Stomach smooth muscle (tissue), 2 donors: ENCODE data around the gene RPS6KA2.

ENCODE experiments used
- H3K27ac ChIP-seq: one replicate; pipeline ENCODE4 v1.7.0; 2013; ENCODE audit warnings: mild to moderate bottlenecking, low read length, inconsistent platforms
- H3K27me3 ChIP-seq, 2 donors: one replicate each; pipeline ENCODE4 v1.7.0; 2013; ENCODE audit warnings: low read length in 2 of 2; ENCODE audit not compliant: insufficient read depth in 2 of 2, control insufficient read depth in 1 of 2
- H3K36me3 ChIP-seq, 2 donors: one replicate each; pipeline ENCODE4 v1.7.0; 2013; ENCODE audit warnings: low read length in 2 of 2; ENCODE audit not compliant: control insufficient read depth in 2 of 2, insufficient read depth in 2 of 2
- H3K4me1 ChIP-seq: one replicate; pipeline ENCODE4 v1.7.0; 2013; ENCODE audit warnings: low read length; ENCODE audit not compliant: control insufficient read depth, insufficient read depth
- H3K4me3 ChIP-seq, 2 donors: one replicate each; pipeline ENCODE4 v1.7.0; 2013; ENCODE audit warnings: low read length in 2 of 2
- H3K9ac ChIP-seq, 2 donors: one replicate each; pipeline ENCODE4 v1.7.0; 2013; ENCODE audit warnings: low read length in 2 of 2, mild to moderate bottlenecking in 1 of 2
- H3K9me3 ChIP-seq, 2 donors: one replicate each; pipeline ENCODE4 v1.7.0; 2013; ENCODE audit warnings: low read length in 2 of 2; ENCODE audit not compliant: control insufficient read depth in 2 of 2
- donor health status: healthy.
- donor health status: Pancreatic carcinoma.

The RPS6KA2 gene

DNA sequence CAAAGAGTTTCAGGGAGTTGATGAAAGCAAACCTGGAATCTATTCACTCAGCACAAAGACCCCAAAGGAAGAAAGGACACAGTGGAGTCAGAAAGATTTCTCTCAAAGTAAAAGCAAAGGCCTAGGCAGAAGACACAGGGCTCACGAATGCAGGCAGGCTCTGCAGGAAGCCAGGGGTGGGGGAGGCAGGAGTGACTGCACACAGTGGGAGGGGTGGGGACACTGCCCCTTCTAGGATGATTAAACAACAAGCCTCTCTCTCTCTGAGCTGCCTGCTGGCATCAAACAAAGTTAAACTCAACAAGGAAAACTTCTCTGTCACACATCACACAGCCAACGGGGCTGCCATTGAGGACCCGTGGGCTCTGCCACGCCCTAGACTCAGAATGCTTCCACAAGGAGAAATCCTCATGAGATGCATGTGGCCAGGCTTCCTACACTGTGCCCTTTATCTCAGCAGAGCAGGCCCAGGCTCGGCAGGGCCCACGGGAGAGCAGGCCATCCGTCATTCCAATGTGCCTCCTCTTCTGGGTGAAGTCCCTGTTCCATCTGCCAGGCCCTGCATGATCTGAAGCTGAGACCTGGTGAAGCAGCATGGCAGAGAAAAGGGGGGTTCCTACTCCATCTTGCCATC, 110.7 kb downstream of the RPS6KA2 start:
- H3K9me3 ChIP-seq, result no peaks in the 10 kb centered on the region
- no peak overlapping the region for H3K4me3 ChIP-seq
- H3K36me3 ChIP-seq, result no peaks in the 10 kb centered on the region
- H3K27me3 ChIP-seq, result no peaks in the 10 kb centered on the region
- H3K27ac ChIP-seq, result no peak overlapping the region
- no peak overlapping the region for H3K9ac ChIP-seq
- no peaks in the 10 kb centered on the region for H3K4me1 ChIP-seq

DNA sequence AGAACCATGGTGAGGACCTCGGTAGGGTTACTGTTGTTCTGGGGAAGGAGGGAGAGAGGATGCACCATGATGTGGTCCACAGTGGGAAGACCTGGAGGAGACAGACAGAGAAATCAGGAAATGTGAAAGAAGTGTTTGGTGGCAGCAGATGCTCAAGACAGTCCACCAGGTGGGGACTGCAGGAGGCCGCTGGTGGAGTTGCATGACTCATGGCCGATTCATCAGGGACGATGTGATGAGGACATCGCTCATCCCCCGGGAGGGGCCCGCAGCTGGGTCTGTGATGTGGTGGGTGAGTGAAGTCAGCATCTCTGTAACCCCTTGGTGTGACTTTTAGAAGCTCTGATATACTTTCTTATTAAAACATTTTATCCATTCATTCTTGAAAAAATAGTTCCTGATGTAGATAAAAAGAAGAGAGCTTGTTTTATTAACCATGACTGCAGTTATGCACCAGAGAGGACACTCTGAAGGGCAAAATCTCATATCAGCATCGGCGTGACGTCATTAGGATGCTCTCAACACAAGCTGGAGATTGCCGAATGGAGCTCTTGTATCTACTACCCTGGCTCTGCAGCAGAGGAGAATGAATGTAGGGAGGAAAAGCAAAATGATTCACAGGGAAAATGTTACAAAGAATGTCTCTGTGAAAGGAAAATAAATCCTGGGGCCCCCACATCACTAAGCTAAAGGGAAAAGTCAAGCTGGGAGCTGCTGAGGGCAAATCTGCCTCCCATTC, 111.8 kb downstream of the RPS6KA2 start:
- no peak overlapping the region for H3K4me3 ChIP-seq
- no peaks in the 10 kb centered on the region for H3K9me3 ChIP-seq
- H3K9ac ChIP-seq, result no peak overlapping the region
- no peaks in the 10 kb centered on the region for H3K27me3 ChIP-seq
- no peaks in the 10 kb centered on the region for H3K4me1 ChIP-seq
- H3K36me3 ChIP-seq, result no peaks in the 10 kb centered on the region
- no peak overlapping the region for H3K27ac ChIP-seq

DNA sequence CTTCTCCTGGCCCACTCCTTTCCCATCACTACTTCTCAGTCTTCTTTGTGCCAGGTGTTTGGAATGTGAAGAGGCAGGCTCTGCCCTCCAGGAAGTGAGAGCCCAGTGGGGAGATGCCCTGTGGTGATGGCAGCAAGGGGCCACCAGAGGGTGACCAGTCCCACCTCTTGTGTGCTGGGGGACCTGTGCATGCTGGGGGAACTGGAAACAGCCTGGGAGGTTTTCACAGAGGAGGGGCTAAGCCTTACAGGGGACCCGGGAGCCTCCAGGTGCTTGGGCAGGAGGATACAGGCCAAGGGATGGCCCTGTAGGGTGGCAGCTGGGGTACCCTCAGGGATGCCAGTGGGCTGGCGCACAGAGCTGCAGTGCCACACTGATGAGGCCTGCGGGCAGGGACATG, 112.9 kb downstream of the RPS6KA2 start:
- Histone ChIP-seq H3K4me3 (no peak overlapping the region), H3K4me1 (no peaks in the 10 kb centered on the region), H3K27ac (no peak overlapping the region), H3K27me3 (no peaks in the 10 kb centered on the region), H3K36me3 (no peaks in the 10 kb centered on the region), H3K9ac (no peak overlapping the region), H3K9me3 (no peaks in the 10 kb centered on the region)

DNA sequence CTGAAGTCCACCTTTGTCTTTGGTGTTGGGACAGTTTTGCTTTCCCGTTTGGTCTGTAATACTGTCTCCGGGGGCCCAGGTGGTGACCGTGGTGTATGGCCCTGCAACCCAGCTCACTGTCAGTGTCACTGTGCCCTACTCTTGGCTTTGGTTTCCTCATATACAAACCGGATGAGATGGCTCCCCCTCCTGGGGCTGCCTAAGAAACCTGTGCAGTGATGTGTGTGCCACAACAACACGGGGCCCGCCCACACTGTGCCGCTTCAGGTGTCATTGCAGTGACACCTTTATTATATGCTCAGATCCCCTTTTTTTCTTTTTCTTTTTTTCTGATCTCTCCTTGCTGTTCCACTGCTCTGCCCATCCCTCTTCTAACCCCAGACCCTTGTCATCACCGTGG, 114.5 kb downstream of the RPS6KA2 start:
- Histone ChIP-seq H3K9me3 (no peaks in the 10 kb centered on the region), H3K27ac (no peak overlapping the region), H3K27me3 (no peaks in the 10 kb centered on the region), H3K36me3 (peaks cover 3 to 4% of the 10 kb centered on the region in 2 donors), H3K4me3 (no peak overlapping the region), H3K9ac (no peak overlapping the region), H3K4me1 (no peaks in the 10 kb centered on the region)

DNA sequence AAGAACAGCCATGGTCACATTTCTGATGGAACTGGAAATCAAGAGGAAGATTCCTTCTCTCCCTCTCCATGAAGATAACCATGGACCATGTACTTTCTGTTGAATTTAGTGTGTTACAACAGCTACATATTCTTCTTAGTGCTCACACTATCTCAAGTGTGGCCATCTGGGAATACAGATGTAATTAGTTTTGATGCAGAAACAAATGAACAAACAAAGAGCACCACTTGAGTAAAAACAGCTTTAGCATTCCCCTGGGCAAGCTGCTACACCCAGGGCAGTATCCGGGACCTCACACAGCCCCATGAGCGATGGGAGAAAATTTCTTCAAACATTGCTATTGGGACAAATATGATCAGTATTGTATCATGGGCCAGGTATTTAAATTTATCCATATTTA, 115.7 kb downstream of the RPS6KA2 start:
- Histone ChIP-seq H3K27me3 (no peaks in the 10 kb centered on the region), H3K27ac (no peak overlapping the region), H3K4me3 (no peak overlapping the region), H3K9me3 (no peaks in the 10 kb centered on the region), H3K4me1 (no peaks in the 10 kb centered on the region), H3K9ac (no peak overlapping the region), H3K36me3 (peaks cover 3 to 4% of the 10 kb centered on the region in 2 donors)

DNA sequence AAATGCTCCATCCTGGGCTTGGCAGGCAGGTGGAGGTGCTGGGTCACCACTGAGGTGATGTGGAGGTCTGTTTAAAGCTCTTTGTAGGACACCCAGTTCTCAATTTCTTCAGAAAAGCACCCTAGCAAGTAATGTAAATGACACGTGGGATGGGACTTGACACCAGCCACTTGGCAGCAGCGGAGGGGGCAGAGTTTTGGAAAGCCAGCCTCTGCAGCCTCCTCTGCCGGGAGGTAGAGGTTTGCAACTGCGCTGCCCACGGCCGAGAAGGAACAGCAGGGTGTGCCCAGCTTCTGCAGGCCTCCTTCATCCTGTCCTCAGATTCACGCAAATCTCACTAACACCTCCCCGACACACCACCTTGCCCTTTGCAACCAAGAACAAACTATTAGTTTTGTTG, 117.9 kb downstream of the RPS6KA2 start:
- Histone ChIP-seq H3K9me3 (no peaks in the 10 kb centered on the region), H3K27me3 (no peaks in the 10 kb centered on the region), H3K36me3 (peaks cover 4% of the 10 kb centered on the region in 2 donors), H3K4me1 (no peaks in the 10 kb centered on the region), H3K9ac (no peak overlapping the region), H3K27ac (no peak overlapping the region), H3K4me3 (no peak overlapping the region)

DNA sequence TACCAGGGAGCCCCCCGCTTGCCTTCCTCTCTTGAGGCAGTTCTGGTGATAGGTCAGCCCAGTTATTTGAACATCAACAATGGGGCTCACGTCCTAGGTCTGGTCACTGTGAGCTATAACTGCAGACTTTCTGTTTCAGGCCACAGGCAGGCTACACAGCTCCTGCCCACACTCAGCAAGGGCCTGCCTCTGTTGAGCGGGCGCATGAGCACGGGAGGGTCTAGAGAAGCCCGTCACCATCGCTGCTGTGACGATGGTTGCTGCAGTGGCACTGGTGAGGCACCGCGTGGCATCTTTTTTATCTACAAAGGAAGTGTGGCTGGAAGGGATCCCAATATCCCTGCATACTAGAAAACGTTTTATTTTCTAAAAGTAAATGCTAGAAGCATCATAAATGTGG, 118.3 kb downstream of the RPS6KA2 start:
- Histone ChIP-seq H3K4me1 (no peaks in the 10 kb centered on the region), H3K4me3 (no peak overlapping the region), H3K36me3 (peaks cover 4 to 7% of the 10 kb centered on the region in 2 donors), H3K27ac (no peak overlapping the region), H3K27me3 (no peaks in the 10 kb centered on the region), H3K9me3 (no peaks in the 10 kb centered on the region), H3K9ac (no peak overlapping the region)

DNA sequence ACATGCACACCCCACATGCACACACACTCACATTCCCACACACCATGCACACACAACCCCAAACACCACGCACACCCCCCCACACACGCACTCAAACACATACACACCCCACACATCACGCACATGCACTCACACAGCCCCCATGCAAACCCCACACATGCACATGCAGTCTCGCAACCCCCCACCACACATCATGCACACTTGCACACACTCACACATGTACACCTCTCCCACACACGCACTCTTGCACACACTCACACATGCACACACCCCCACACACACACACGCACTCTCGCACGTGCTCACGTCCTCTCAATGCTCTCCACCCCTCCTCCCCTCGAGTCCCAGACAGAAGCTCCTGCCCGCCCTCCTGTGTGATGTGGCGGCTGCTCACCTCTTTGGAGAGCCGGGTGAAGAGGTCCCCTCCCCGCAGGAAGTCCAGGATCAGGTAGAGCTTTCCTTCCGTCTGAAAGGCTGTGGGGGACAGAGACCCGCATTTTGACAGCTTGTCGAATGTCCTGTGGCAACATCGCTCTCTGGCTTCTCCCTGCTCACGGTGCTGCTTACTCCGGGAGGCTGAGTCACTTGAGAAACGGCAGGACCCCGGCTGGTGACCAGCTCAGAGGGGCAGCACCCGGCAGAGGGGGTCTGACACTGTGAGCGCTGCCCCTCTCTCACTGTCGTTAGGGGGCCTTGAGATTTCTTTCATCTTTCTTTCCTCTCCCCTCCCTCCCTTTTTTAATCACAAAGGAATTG, 119.1 kb downstream of the RPS6KA2 start:
- Histone ChIP-seq H3K4me1 (no peaks in the 10 kb centered on the region), H3K4me3 (no peak overlapping the region), H3K27ac (no peak overlapping the region), H3K27me3 (no peaks in the 10 kb centered on the region), H3K9me3 (no peaks in the 10 kb centered on the region), H3K9ac (no peak overlapping the region), H3K36me3 (peaks cover 4 to 10% of the 10 kb centered on the region in 2 donors)

DNA sequence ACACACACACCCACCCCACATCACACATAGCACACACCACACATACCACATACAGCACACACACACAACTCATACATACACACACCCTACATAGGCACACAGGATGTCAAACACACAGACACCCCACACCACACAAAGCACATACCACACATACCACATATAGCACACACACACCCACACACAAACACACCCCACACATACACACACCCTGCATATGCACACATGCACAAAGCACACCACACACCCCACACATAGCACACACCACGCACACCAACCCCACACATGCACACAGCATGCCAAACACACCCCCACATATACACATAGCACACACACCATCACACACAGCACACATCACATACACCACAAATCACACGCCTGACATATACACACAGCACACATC, 119.7 kb downstream of the RPS6KA2 start:
- Histone ChIP-seq H3K9me3 (no peaks in the 10 kb centered on the region), H3K9ac (no peak overlapping the region), H3K4me3 (no peak overlapping the region), H3K27me3 (no peaks in the 10 kb centered on the region), H3K36me3 (peaks cover 4 to 10% of the 10 kb centered on the region in 2 donors), H3K4me1 (no peaks in the 10 kb centered on the region), H3K27ac (no peak overlapping the region)

DNA sequence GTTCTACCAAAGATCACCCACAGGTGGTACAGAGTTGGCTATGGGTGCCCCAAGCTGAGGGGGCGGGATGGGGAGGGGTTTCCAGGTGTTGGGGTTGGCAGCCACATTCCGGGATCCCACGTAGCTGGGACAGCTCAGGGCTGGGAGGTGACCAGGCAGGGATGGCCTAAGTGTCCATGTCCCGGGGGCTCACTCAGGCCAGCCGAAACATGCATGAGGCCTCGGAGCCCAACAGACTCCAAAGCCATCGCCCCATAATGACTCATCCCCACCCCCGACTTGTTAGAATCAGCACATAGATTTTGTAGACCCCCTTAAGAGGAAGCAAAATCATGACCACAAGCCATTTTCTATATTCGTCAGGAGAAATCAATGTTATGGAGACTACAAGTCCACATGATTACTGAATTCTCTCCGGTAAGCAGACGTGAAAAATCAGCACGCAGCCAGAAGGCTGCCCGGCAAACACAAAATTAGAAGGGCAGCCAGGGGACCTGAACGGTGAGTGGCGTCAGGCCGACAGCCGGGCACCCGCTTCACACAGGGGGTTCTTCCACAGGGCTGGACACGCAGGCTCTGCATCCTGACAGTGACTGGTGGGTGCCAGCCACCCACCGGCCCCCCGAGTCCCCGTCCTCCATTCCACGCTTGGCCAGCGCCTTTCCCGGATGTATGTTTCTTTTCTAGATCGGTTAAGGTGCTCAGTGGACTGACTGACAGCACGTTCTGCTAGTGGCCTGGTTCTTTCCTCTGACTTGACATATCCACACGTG, 121.7 kb downstream of the RPS6KA2 start:
- peaks cover 4 to 15% of the 10 kb centered on the region in 2 donors for H3K36me3 ChIP-seq
- H3K27ac ChIP-seq, result no peak overlapping the region
- H3K4me1 ChIP-seq, result no peaks in the 10 kb centered on the region
- H3K9me3 ChIP-seq, result no peaks in the 10 kb centered on the region
- H3K4me3 ChIP-seq, result no peak overlapping the region
- H3K9ac ChIP-seq, result no peak overlapping the region
- no peaks in the 10 kb centered on the region for H3K27me3 ChIP-seq
